Esophagus squamous epithelium (tissue), 5 donors: Measurements from ENCODE around the gene ZNF184. TPM values are rescaled to one million over a fixed set of nuclear protein-coding genes. Genes with fewer than 3 reads are reported as not detected.
"Not testable (repeated sequence)": the region's sequence is repeated elsewhere in the genome, so short reads cannot be mapped to it uniquely, and the experiment has no call there.

ENCODE experiments used
- DNase-seq: peaks from one replicate; lab custom pipeline; 2025; lab: John Stamatoyannopoulos, UW
- H3K27ac ChIP-seq, 4 donors: fragments of 200-600 bp; sonication (generic); one replicate each; pipeline ENCODE4 v1.5.1; 2016 to 2019; ENCODE audit warnings: mild to moderate bottlenecking in 1 of 4
- H3K27me3 ChIP-seq, 4 donors: fragments of 200-600 bp; sonication (generic); 1 replicate in 3 of 4; 2 replicates in 1 of 4; pipeline versions ENCODE4 v1.5.1 to v1.6.0; 2017 to 2021; ENCODE audit warnings: antibody characterized with exemption in 1 of 4
- H3K36me3 ChIP-seq, 3 donors: fragments of 200-600 bp; sonication (generic); one replicate each; pipeline ENCODE4 v1.5.1; 2016 to 2019
- H3K4me1 ChIP-seq, 3 donors: fragments of 200-600 bp; sonication (generic); one replicate each; pipeline ENCODE4 v1.5.1; 2017 to 2019
- H3K4me3 ChIP-seq, 4 donors: fragments of 200-600 bp; sonication (generic); 1 replicate in 3 of 4; 2 replicates in 1 of 4; pipeline ENCODE4 v1.5.1; 2016 to 2019; ENCODE audit warnings: mild to moderate bottlenecking in 2 of 4, moderate library complexity in 1 of 4
- H3K9me3 ChIP-seq, 3 donors: fragments of 200-600 bp; sonication (generic); one replicate each; pipeline ENCODE4 v1.5.1; 2016 to 2019
- CTCF ChIP-seq, 6 experiments: fragments of 450-650 bp in 4 of 6; fragments of 200-600 bp in 2 of 6; sonication (generic) in 2 of 6; IDR thresholded peaks; one replicate each; pipeline ENCODE4 v1.5.1; 2016 to 2019; ENCODE audit warnings: antibody characterized with exemption in 6 of 6, mild to moderate bottlenecking in 4 of 6, moderate library complexity in 4 of 6
- POLR2A ChIP-seq, 4 donors: fragments of 450-650 bp; IDR thresholded peaks; one replicate each; pipeline ENCODE4 v1.6.1; 2017; ENCODE audit warnings: antibody characterized with exemption in 4 of 4, mild to moderate bottlenecking in 4 of 4, moderate library complexity in 3 of 4
- whole genome bisulfite sequencing, 2 donors: methylation state at CpG; one replicate each; pipeline ENCODE4 v1.1.5; 2018; 5-methylcytosine and 5-hydroxymethylcytosine counted together
- intact Hi-C: fragments of 100-400 bp; cut with DNase I; formaldehyde crosslinking; loops from one replicate; pipeline ENCODE4 v1.15.0; 2022
- total RNA-seq, 4 donors: library from RNA; depleted of rRNA; stranded (reverse); fragments of >200 nt; gene quantifications; one replicate each; pipeline ENCODE4 v1.1.0, GENCODE V29; 2016
- donor health status: DM: yes; HTN: yes; CAD: no.

Gene ZNF184
- total RNA-seq, 4 donors from 2014 or later = 3.9 to 4.9 (median 4.3) TPM

- Histone ChIP-seq H3K36me3 (no peaks in the 10 kb centered on the region), H3K9me3 (no peaks in the 10 kb centered on the region), H3K27ac (no peak overlapping the region), H3K27me3 (no peaks in the 10 kb centered on the region), H3K4me3 (no peak overlapping the region), H3K4me1 (no peaks in the 10 kb centered on the region)
- TF ChIP-seq CTCF (IDR thresholded peaks at IDR 0.05) (no peak), POLR2A (IDR thresholded peaks at IDR 0.05) (no peak)
- no peak for DNase-seq
- intact Hi-C loops = no loop called here
- WGBS, 2 donors = 67 to 71% methylated on average over 4 of the region's 4 CpGs
These were observed 44.4 kb downstream of the ZNF184 start for GRCh38 chr6:27428502-27428901.

- no peaks in the 10 kb centered on the region for H3K4me1 ChIP-seq
- TF ChIP-seq CTCF (IDR thresholded peaks at IDR 0.05) (no peak), POLR2A (IDR thresholded peaks at IDR 0.05) (no peak)
- no peaks in the 10 kb centered on the region for H3K9me3 ChIP-seq
- 57 to 59% methylated on average over 4 of the region's 4 CpGs for WGBS, 2 donors
- no peaks in the 10 kb centered on the region for H3K27me3 ChIP-seq
- no peak overlapping the region for H3K4me3 ChIP-seq
- no peak overlapping the region for H3K27ac ChIP-seq
- no peaks in the 10 kb centered on the region for H3K36me3 ChIP-seq
- DNase-seq = no peak
- intact Hi-C loops = no loop called here
These were observed 46.8 kb downstream of the ZNF184 start for GRCh38 chr6:27426045-27426620.

GRCh38 chr6:27424851-27425250 is 48.1 kb downstream of the ZNF184 start:
- WGBS, 2 donors = no CpG with 5 or more reads among the region's 36 CpGs
- intact Hi-C loops, H3K4me3 ChIP-seq, DNase-seq, H3K9me3 ChIP-seq, H3K27ac ChIP-seq, H3K4me1 ChIP-seq, H3K27me3 ChIP-seq, H3K36me3 ChIP-seq: not testable (repeated sequence)

GRCh38 chr6:27422651-27423332 is 50.1 kb downstream of the ZNF184 start:
- no peak overlapping the region for H3K27ac ChIP-seq
- H3K4me1 ChIP-seq = no peaks in the 10 kb centered on the region
- H3K4me3 ChIP-seq = no peak overlapping the region
- TF ChIP-seq CTCF (IDR thresholded peaks at IDR 0.05) (no peak), POLR2A (IDR thresholded peaks at IDR 0.05) (no peak)
- WGBS, 2 donors = 60 to 66% methylated on average over 32 of the region's 32 CpGs
- H3K27me3 ChIP-seq = no peaks in the 10 kb centered on the region
- no peaks in the 10 kb centered on the region for H3K36me3 ChIP-seq
- DNase-seq = no peak
- H3K9me3 ChIP-seq = no peaks in the 10 kb centered on the region
- intact Hi-C loops = no loop called here

- TF ChIP-seq CTCF (IDR thresholded peaks at IDR 0.05) (no peak), POLR2A (IDR thresholded peaks at IDR 0.05) (no peak)
These were observed 53.5 kb downstream of the ZNF184 start for GRCh38 chr6:27419363-27419762.

More at GRCh38 chr6:27419363-27419762, 53.5 kb downstream of the ZNF184 start:
- Histone ChIP-seq H3K4me1 (no peaks in the 10 kb centered on the region), H3K4me3 (no peak overlapping the region), H3K9me3 (no peaks in the 10 kb centered on the region), H3K36me3 (no peaks in the 10 kb centered on the region), H3K27me3 (no peaks in the 10 kb centered on the region), H3K27ac (no peak overlapping the region)
- intact Hi-C loops = no loop called here
- DNase-seq = no peak
